NCI-H1105 (cell line): ENCODE results near the gene ABO.
"Not testable (repeated sequence)": the region's sequence is repeated elsewhere in the genome, so short reads cannot be mapped to it uniquely, and the experiment has no call there.

ENCODE experiments used
- DNase-seq: peaks from one replicate; lab custom pipeline; 2025; lab: John Stamatoyannopoulos, UW

Gene ABO

GRCh38 chr9:133262226-133262625 lies 12.8 kb downstream of the ABO start:
- no peak for DNase-seq

- no peak for DNase-seq
Observed at GRCh38 chr9:133261753-133262120, 13.3 kb downstream of the ABO start.

- DNase-seq: no peak
Observed at GRCh38 chr9:133261103-133261752, 13.8 kb downstream of the ABO start.

GRCh38 chr9:133260334-133261102 lies 14.5 kb downstream of the ABO start:
- DNase-seq: no peak

GRCh38 chr9:133258061-133259015 lies 16.7 kb downstream of the ABO start:
- DNase-seq: no peak

GRCh38 chr9:133257465-133257956 lies 17.5 kb downstream of the ABO start:
- DNase-seq: no peak

GRCh38 chr9:133256686-133257091 lies 18.3 kb downstream of the ABO start:
- DNase-seq: no peak

GRCh38 chr9:133256136-133256461 lies 18.9 kb downstream of the ABO start:
- DNase-seq: no peak

- DNase-seq: no peak
Observed at GRCh38 chr9:133255371-133256135, 19.4 kb downstream of the ABO start.

- DNase-seq: no peak
Observed at GRCh38 chr9:133254471-133254870, 20.5 kb downstream of the ABO start.

- DNase-seq: no peak
Observed at GRCh38 chr9:133253268-133253667, 21.7 kb downstream of the ABO start.

- DNase-seq: no peak
Observed at GRCh38 chr9:133252301-133253020, 22.5 kb downstream of the ABO start.

- no peak for DNase-seq
Observed at GRCh38 chr9:133251773-133252172, 23.2 kb downstream of the ABO start.

GRCh38 chr9:133251221-133251620 lies 23.8 kb downstream of the ABO start:
- DNase-seq: not testable (repeated sequence)

- DNase-seq: no peak
Observed at GRCh38 chr9:133250741-133251170, 24.2 kb downstream of the ABO start.

GRCh38 chr9:133249337-133249736 lies 25.7 kb downstream of the ABO start:
- no peak for DNase-seq

- no peak for DNase-seq
Observed at GRCh38 chr9:133248726-133249295, 26.2 kb downstream of the ABO start.

- DNase-seq: no peak
Observed at GRCh38 chr9:133247632-133248031, 27.4 kb downstream of the ABO start.

GRCh38 chr9:133246991-133247390 lies 28.0 kb downstream of the ABO start:
- no peak for DNase-seq

- no peak for DNase-seq
Observed at GRCh38 chr9:133246562-133246961, 28.4 kb downstream of the ABO start.

GRCh38 chr9:133242991-133243390 lies 32.0 kb downstream of the ABO start:
- no peak for DNase-seq
